Psoas muscle (tissue), 8 donors: ENCODE results near the gene INF2. TPM values are rescaled to one million over a fixed set of nuclear protein-coding genes. Genes with fewer than 3 reads are reported as not detected.

Source experiments
- ATAC-seq, 4 donors: fragments of 200-7000 bp; cut with Tn5 transposase; one replicate each; pipeline ENCODE4 v1.9.1; 2020; ENCODE audit warnings: moderate library complexity in 3 of 4, mild to moderate bottlenecking in 2 of 4
- DNase-seq, 2 donors: peaks; one replicate each; pipeline ENCODE4 v3.0.0-alpha.2; 2020
- H3K27ac ChIP-seq: fragments of 200-600 bp; one replicate; pipeline ENCODE4 v1.8.0; 2022
- H3K27me3 ChIP-seq, 3 donors: fragments of 200-600 bp in 1 of 3; one replicate each; pipeline versions ENCODE4 v1.6.1 to v1.8.0; 2013 to 2022; ENCODE audit warnings: low read length in 2 of 3, mild to moderate bottlenecking in 2 of 3, moderate library complexity in 1 of 3; ENCODE audit not compliant: insufficient read depth in 3 of 3
- H3K36me3 ChIP-seq, 2 donors: fragments of 200-600 bp in 1 of 2; one replicate each; pipeline versions ENCODE4 v1.6.1 to v1.8.0; 2013 to 2022; ENCODE audit warnings: low read depth in 1 of 2, mild to moderate bottlenecking in 1 of 2, moderate library complexity in 1 of 2; ENCODE audit not compliant: insufficient read depth in 1 of 2
- H3K4me1 ChIP-seq: fragments of 200-600 bp; one replicate; pipeline ENCODE4 v1.8.0; 2022
- H3K4me3 ChIP-seq: fragments of 200-600 bp; one replicate; pipeline ENCODE4 v1.8.0; 2022; ENCODE audit warnings: mild to moderate bottlenecking
- H3K9me3 ChIP-seq: fragments of 200-600 bp; one replicate; pipeline ENCODE4 v1.8.0; 2022
- CTCF ChIP-seq: fragments of 200-600 bp; IDR thresholded peaks from one replicate; pipeline ENCODE4 v1.8.0; 2022; ENCODE audit warnings: antibody characterized with exemption
- WGBS, 3 donors: extraction: QIAGEN DNeasy Blood & Tissue Kit; methylation state at CpG; one replicate each; pipeline versions ENCODE4 v1.1.6 to v1.1.7; 2013; 5-methylcytosine and 5-hydroxymethylcytosine counted together
- intact Hi-C, 2 donors: fragments of 100-400 bp; cut with DNase I; formaldehyde crosslinking; loops; one replicate each; pipeline versions ENCODE4 v1.11.0 to v1.14.2; 2022
- polyA plus RNA-seq, 3 donors: library from polyadenylated mRNA; stranded (reverse); fragments of 200-250 nt; gene quantifications; one replicate each; pipeline ENCODE4 v1.2.3, GENCODE V29; 2013
- total RNA-seq, 4 donors: library from RNA; stranded (reverse); fragmentation: NEBNext Ultra II Directional in 2 of 4; extraction: Animal tissue kit (Norgen Biotek cat#: 25700) in 2 of 4; gene quantifications; one replicate each; pipeline versions ENCODE4 v1.2.1 to v1.2.4, GENCODE V29; 2021 to 2023
- donor health status: healthy with polysubstance abuse.
- donor health status: DM: no; HTN: no; CAD: no; lungs with moderate emphysema.
- donor health status: Bipolar disorder and iron deficiency.
- donor health status: healthy.
- donor health status: DM: yes; HTN: yes; CAD: no.
- donor health status: DM: no; HTN: no; CAD: no.
- donor health status: DM: no; HTN: no; CAD: no.
- donor health status: DM: yes; HTN: yes; CAD: no.

The INF2 gene
- total and polyA plus RNA-seq, 7 donors: 12.0 to 29.1 (median 21.6) TPM

- intact Hi-C loops: no loop called here
- Histone ChIP-seq H3K36me3 (peaks cover 0 to 61% of the 10 kb centered on the region in 2 donors), H3K27ac (peak overlapping the region; percentile 96), H3K9me3 (no peaks in the 10 kb centered on the region), H3K27me3 (no peaks in the 10 kb centered on the region), H3K4me1 (peaks cover 42% of the 10 kb centered on the region), H3K4me3 (no peak overlapping the region)
- no peak for ATAC-seq
- WGBS, 3 donors: 87 to 92% (median 90%) methylated on average over 18 of the region's 18 CpGs
- no peak for DNase-seq
- TF ChIP-seq CTCF: no peak
Observed at GRCh38 chr14:104738375-104739019, 49.1 kb downstream of the INF2 start.

GRCh38 chr14:104739026-104739425 lies 49.6 kb downstream of the INF2 start:
- ATAC-seq: no peak

GRCh38 chr14:104739546-104740516 lies 50.4 kb downstream of the INF2 start:
- 81 to 85% (median 82%) methylated on average over 29 of the region's 29 CpGs for WGBS, 3 donors
- Histone ChIP-seq H3K9me3 (no peaks in the 10 kb centered on the region), H3K4me1 (peaks cover 28% of the 10 kb centered on the region), H3K27ac (peak overlapping the region; percentile 96), H3K36me3 (peaks cover 0 to 74% of the 10 kb centered on the region in 2 donors), H3K4me3 (no peak overlapping the region), H3K27me3 (no peaks in the 10 kb centered on the region)
- TF ChIP-seq CTCF: no peak
- ATAC-seq: no peak
- no peak for DNase-seq
- intact Hi-C loops: no loop called here

More at GRCh38 chr14:104739026-104739425, 49.6 kb downstream of the INF2 start:
- Histone ChIP-seq H3K4me1 (peaks cover 36% of the 10 kb centered on the region), H3K27ac (peak overlapping the region; percentile 96), H3K36me3 (peaks cover 0 to 65% of the 10 kb centered on the region in 2 donors), H3K4me3 (no peak overlapping the region), H3K27me3 (no peaks in the 10 kb centered on the region), H3K9me3 (no peaks in the 10 kb centered on the region)
- intact Hi-C loops: no loop called here
- no peak for DNase-seq
- TF ChIP-seq CTCF: no peak
- 92 to 98% (median 95%) methylated on average over 17 of the region's 17 CpGs for WGBS, 3 donors

- intact Hi-C loops: no loop called here
- no peaks in the 10 kb centered on the region for H3K9me3 ChIP-seq
- H3K4me1 ChIP-seq: peaks cover 17% of the 10 kb centered on the region
- DNase-seq (peak in 1 of 2 donors; percentile 52), ATAC-seq (no peak)
- no peak for TF ChIP-seq CTCF
- H3K4me3 ChIP-seq: no peak overlapping the region
- H3K27me3 ChIP-seq: no peaks in the 10 kb centered on the region
- 61 to 77% (median 68%) methylated on average over 29 of the region's 29 CpGs for WGBS, 3 donors
- peak overlapping the region; percentile 63 for H3K27ac ChIP-seq
- H3K36me3 ChIP-seq: peaks cover 0 to 86% of the 10 kb centered on the region in 2 donors
Observed at GRCh38 chr14:104741108-104741802, 51.8 kb downstream of the INF2 start.
